ENCODE results near the gene MBOAT1. TPM values are rescaled to one million over a fixed set of nuclear protein-coding genes. Genes with fewer than 3 reads are reported as not detected.

The MBOAT1 gene
- polyA plus RNA-seq, 1 donor (not counting 4 experiments of a cell fraction or from before 2014, with no cell fraction given) = 4.9 TPM

- H3K4me1 ChIP-seq (ENCODE audit: control insufficient read depth, extremely low read depth, insufficient read depth, low read length) = peaks cover 22% of the 10 kb centered on the region
- DNase-seq (ENCODE audit: low read depth, low spot score) (no peak), FAIRE-seq (no peak)
- no peaks in the 10 kb centered on the region for H4K20me1 ChIP-seq (ENCODE audit: control insufficient read depth, extremely low read depth, insufficient read depth, low read length)
- H3K9me3 ChIP-seq (ENCODE audit: control insufficient read depth, low read depth, low read length) = no peaks in the 10 kb centered on the region
- no peak overlapping the region for H3K9ac ChIP-seq (ENCODE audit: control insufficient read depth, extremely low read depth, insufficient read depth, low read length)
- H2AFZ ChIP-seq (ENCODE audit: control insufficient read depth, low read length) = no peak overlapping the region
- H3K9me1 ChIP-seq (ENCODE audit: control insufficient read depth, extremely low read depth, insufficient read depth, low read length) = peaks cover 2% of the 10 kb centered on the region
- dilution Hi-C loops (cut with MboI; ENCODE audit: extremely low pct_ligation_motif_present, low sequenced_read_pairs) = no loop called here
- TF ChIP-seq EZH2 (IDR thresholded peaks at IDR 0.05; ENCODE audit: low read length) (no peak), CTCF (optimal IDR thresholded peaks at IDR 0.05 in 1 of 3, IDR thresholded peaks at IDR 0.05 in 1 of 3, conservative IDR thresholded peaks at IDR 0.05 in 1 of 3; ENCODE audit: extremely low read depth in 1 of 3, insufficient read depth in 2 of 3, low read length in 3 of 3) (no peak)
- H3K27me3 ChIP-seq (ENCODE audit: control insufficient read depth, extremely low read depth, insufficient read depth, low read length) = no peaks in the 10 kb centered on the region
- no peak overlapping the region for H3K4me3 ChIP-seq (ENCODE audit: control insufficient read depth in 2 of 3, extremely low read depth in 1 of 3, insufficient read depth in 2 of 3, low read depth in 1 of 3, low read length in 3 of 3)
- H3K36me3 ChIP-seq (ENCODE audit: control insufficient read depth in 2 of 2, extremely low read depth in 1 of 2, insufficient read depth in 2 of 2, low read length in 2 of 2) = no peaks in the 10 kb centered on the region
- H3K79me2 ChIP-seq (ENCODE audit: control insufficient read depth, insufficient read depth, low read length) = peaks cover 18% of the 10 kb centered on the region
- no peak overlapping the region for H3K4me2 ChIP-seq (ENCODE audit: control insufficient read depth, extremely low read depth, insufficient read depth, low read depth, low read length)
- H3K27ac ChIP-seq (ENCODE audit: control insufficient read depth, insufficient read depth, low read length) = no peak overlapping the region
Measured at GRCh38 chr6:20198775-20199174, 13.5 kb downstream of the MBOAT1 start.

- Histone ChIP-seq H3K9me3 (ENCODE audit: control insufficient read depth, low read depth, low read length) (no peaks in the 10 kb centered on the region), H2AFZ (ENCODE audit: control insufficient read depth, low read length) (no peak overlapping the region), H3K36me3 (ENCODE audit: control insufficient read depth in 2 of 2, extremely low read depth in 1 of 2, insufficient read depth in 2 of 2, low read length in 2 of 2) (no peaks in the 10 kb centered on the region), H3K4me2 (ENCODE audit: control insufficient read depth, extremely low read depth, insufficient read depth, low read depth, low read length) (no peak overlapping the region), H3K9ac (ENCODE audit: control insufficient read depth, extremely low read depth, insufficient read depth, low read length) (no peak overlapping the region), H3K27me3 (ENCODE audit: control insufficient read depth, extremely low read depth, insufficient read depth, low read length) (no peaks in the 10 kb centered on the region), H3K79me2 (ENCODE audit: control insufficient read depth, insufficient read depth, low read length) (peaks cover 16% of the 10 kb centered on the region), H3K4me1 (ENCODE audit: control insufficient read depth, extremely low read depth, insufficient read depth, low read length) (peaks cover 17% of the 10 kb centered on the region), H3K4me3 (ENCODE audit: control insufficient read depth in 2 of 3, extremely low read depth in 1 of 3, insufficient read depth in 2 of 3, low read depth in 1 of 3, low read length in 3 of 3) (no peak overlapping the region), H3K27ac (ENCODE audit: control insufficient read depth, insufficient read depth, low read length) (no peak overlapping the region), H4K20me1 (ENCODE audit: control insufficient read depth, extremely low read depth, insufficient read depth, low read length) (no peaks in the 10 kb centered on the region), H3K9me1 (ENCODE audit: control insufficient read depth, extremely low read depth, insufficient read depth, low read length) (peaks cover 2% of the 10 kb centered on the region)
- FAIRE-seq (no peak), DNase-seq (ENCODE audit: low read depth, low spot score) (no peak)
- TF ChIP-seq EZH2 (IDR thresholded peaks at IDR 0.05; ENCODE audit: low read length) (no peak), CTCF (optimal IDR thresholded peaks at IDR 0.05 in 1 of 3, IDR thresholded peaks at IDR 0.05 in 1 of 3, conservative IDR thresholded peaks at IDR 0.05 in 1 of 3; ENCODE audit: extremely low read depth in 1 of 3, insufficient read depth in 2 of 3, low read length in 3 of 3) (no peak)
- dilution Hi-C loops (cut with MboI; ENCODE audit: extremely low pct_ligation_motif_present, low sequenced_read_pairs) = no loop called here
Measured at GRCh38 chr6:20198156-20198774, 14.0 kb downstream of the MBOAT1 start.
